ENCODE measurements around the gene PDGFB. TPM values are rescaled to one million over a fixed set of nuclear protein-coding genes. Genes with fewer than 3 reads are reported as not detected.

The PDGFB gene
- total and polyA plus RNA-seq, 2 donors (not counting 1 experiment from before 2014, with no cell fraction given): 0.04 TPM; not detected in 1

DNA sequence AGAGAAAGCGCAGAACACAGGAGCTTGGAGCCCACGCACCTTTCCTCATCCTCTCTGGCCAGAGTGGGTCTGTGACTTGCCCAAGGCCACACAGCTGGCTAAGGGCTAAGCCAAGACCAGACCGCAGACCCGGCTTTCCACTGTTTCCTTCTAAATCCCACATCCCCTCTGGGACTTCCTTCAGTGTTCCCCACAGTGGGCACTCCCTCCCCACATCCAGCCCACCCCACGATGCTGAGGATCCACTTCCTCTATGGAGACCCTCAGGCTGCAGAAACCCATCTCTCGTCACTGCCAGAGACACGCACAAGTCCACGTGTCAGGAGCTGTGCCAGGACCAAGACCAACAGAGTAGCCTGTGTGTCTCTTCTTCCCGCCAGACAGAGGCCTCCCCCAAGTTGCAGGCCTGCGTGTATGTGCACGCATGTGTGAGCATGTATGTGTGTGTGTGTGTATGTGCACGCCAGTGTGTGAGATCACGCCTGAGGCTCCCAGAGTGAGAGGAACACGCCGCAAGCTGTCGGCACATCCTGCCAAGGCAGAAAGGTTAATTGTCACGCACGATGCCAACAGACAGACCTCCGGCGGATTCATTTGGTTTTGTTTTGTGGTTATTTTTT is 21.6 kb downstream of the PDGFB start:
- no peak overlapping the region for H3K27ac Mint-ChIP-seq
- POLR2A ChIA-PET: no interaction called here

More for the DNA sequence above, 21.6 kb downstream of the PDGFB start:
- TF ChIP-seq EZH2 (IDR thresholded peaks at IDR 0.05; ENCODE audit: borderline replicate concordance, insufficient read depth, low read depth, low read length, poor library complexity, severe bottlenecking) (no peak), CTCF (IDR thresholded peaks at IDR 0.05) (no peak)
- Histone ChIP-seq H3K4me1 (ENCODE audit: control insufficient read depth in 2 of 2, insufficient read depth in 2 of 2, low read length in 2 of 2) (no peaks in the 10 kb centered on the region), H3K4me3 (ENCODE audit: control extremely low read depth in 1 of 5, extremely low read depth in 1 of 5, insufficient read depth in 1 of 5, low read depth in 2 of 5, low read length in 4 of 5) (no peak overlapping the region), H3K27ac (ENCODE audit: low read length in 2 of 2) (no peak overlapping the region), H3K4me2 (replicated peaks; ENCODE audit: low read depth, low read length, poor library complexity, severe bottlenecking) (no peak overlapping the region), H3K36me3 (replicated peaks in 1 of 2; ENCODE audit: control extremely low read depth in 1 of 2, control insufficient read depth in 1 of 2, extremely low read depth in 1 of 2, insufficient read depth in 2 of 2, low read length in 1 of 2) (no peaks in the 10 kb centered on the region), H2AFZ (ENCODE audit: insufficient read depth, low read depth, low read length, poor library complexity, severe bottlenecking) (no peak overlapping the region), H3K79me2 (ENCODE audit: control insufficient read depth, insufficient read depth, low read length) (no peaks in the 10 kb centered on the region), H4K20me1 (ENCODE audit: control insufficient read depth, insufficient read depth, low read length, poor library complexity, severe bottlenecking) (no peaks in the 10 kb centered on the region), H3K27me3 (replicated peaks in 1 of 4; ENCODE audit: control extremely low read depth in 1 of 4, control insufficient read depth in 3 of 4, insufficient read depth in 4 of 4, low read length in 3 of 4) (peaks cover 0 to 46% (median 2%) of the 10 kb centered on the region in 4 experiments), H3K9ac (ENCODE audit: low read length) (no peak overlapping the region), H3K9me3 (ENCODE audit: control extremely low read depth in 1 of 3, control insufficient read depth in 2 of 3, insufficient read depth in 1 of 3, low read length in 2 of 3) (peaks cover 0 to 19% (median 4%) of the 10 kb centered on the region in 3 donors)
- CTCF ChIA-PET: no interaction called here
- Mint-ChIP-seq H3K4me3 (no peak overlapping the region), H3K27me3 (peaks cover 45% of the 10 kb centered on the region), H3K4me1 (peaks cover 3% of the 10 kb centered on the region), H3K9me3 (ENCODE audit: insufficient read depth) (peaks cover 4% of the 10 kb centered on the region)
- WGBS (ENCODE audit: insufficient coverage): 39% methylated on average over 15 of the region's 20 CpGs
- intact Hi-C loops (cut with micrococcal nuclease): no loop called here
- ATAC-seq (ENCODE audit: low read depth): no peak
- DNase-seq: peak; percentile 12

Measured in B cell (primary cell).